Sciatic nerve (tissue), 2 donors: ENCODE results near the gene MFSD12. TPM values are rescaled to one million over a fixed set of nuclear protein-coding genes. Genes with fewer than 3 reads are reported as not detected.
A peak's percentile ranks its signal among the peaks of the same experiment; 100 is the strongest.
"Not testable (repeated sequence)": the region's sequence is repeated elsewhere in the genome, so short reads cannot be mapped to it uniquely, and the experiment has no call there.

Source experiments
- ATAC-seq: fragments of 200-7000 bp; cut with Tn5 transposase; one replicate; pipeline ENCODE4 v1.9.1; 2020; ENCODE audit warnings: mild to moderate bottlenecking, moderate library complexity
- DNase-seq: peaks from one replicate; pipeline ENCODE4 v3.0.0-alpha.2; 2020; ENCODE audit warnings: low spot score
- intact Hi-C: fragments of 100-400 bp; cut with DNase I; formaldehyde crosslinking; loops from one replicate; pipeline ENCODE4 v1.14.2; 2022
- total RNA-seq: library from RNA; stranded (reverse); fragmentation: NEBNext Ultra II Directional; extraction: Animal tissue kit (Norgen Biotek cat#: 25700); gene quantifications from one replicate; pipeline ENCODE4 v1.2.1, GENCODE V29; 2021
- donor health status: DM: no; HTN: no; CAD: no.
- donor health status: DM: no; HTN: no; CAD: no.

Gene MFSD12
- total RNA-seq, 1 donor from 2014 or later, result 52.5 TPM

GRCh38 chr19:3515891-3516422, 41.4 kb downstream of the MFSD12 start:
- ATAC-seq (no peak), DNase-seq (no peak)
- intact Hi-C loops, result no loop called here

- intact Hi-C loops, result no loop called here
- DNase-seq (no peak), ATAC-seq (peak; percentile 4)
Observed at GRCh38 chr19:3514930-3515329, 42.5 kb downstream of the MFSD12 start.

DNA sequence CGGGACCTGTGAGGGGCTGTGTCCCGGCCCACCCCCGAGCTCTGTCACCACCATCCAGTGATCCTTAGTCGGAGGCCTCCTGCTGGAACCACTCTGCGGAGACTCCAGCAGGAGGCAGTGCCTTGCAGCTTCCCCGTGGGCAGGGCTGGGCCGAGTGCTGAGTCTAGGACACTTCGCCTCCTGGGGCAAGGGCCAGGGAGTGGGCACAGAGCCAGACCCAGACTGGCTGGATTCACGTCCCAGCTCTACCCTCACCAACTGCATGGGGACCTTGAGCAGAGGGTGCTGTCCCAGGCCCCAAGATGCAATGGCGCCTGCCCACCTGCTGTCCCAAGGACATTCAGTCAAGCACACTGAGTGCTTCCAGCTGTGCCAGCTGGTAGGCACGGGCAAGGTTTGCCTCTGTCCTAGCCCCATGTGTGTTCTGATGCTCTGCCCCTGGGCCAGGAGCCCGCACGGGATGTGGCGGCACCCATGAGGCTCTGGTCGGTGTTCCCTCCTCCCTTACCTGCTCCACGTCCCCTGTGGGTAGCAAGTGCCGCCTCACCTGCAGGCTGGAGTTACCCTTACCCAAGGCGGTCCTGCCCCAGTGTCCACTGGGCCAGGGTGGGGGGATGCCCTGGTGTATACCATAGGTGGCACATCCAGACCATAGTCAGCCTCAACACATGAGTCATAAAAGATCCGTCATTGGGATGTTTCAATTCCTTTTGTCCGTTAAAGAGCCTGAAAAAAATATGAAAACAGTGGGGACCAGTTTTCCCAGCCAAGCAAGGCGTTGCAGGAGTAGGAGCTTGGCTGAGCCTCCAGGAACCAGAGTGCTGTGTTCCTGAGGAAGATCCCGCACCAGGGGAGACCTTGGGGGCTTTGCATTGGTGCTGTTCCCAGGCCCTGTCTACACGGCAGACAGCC, 43.9 kb downstream of the MFSD12 start:
- intact Hi-C loops, result no loop called here
- DNase-seq, result no peak
- peak; percentile 5 for ATAC-seq

DNA sequence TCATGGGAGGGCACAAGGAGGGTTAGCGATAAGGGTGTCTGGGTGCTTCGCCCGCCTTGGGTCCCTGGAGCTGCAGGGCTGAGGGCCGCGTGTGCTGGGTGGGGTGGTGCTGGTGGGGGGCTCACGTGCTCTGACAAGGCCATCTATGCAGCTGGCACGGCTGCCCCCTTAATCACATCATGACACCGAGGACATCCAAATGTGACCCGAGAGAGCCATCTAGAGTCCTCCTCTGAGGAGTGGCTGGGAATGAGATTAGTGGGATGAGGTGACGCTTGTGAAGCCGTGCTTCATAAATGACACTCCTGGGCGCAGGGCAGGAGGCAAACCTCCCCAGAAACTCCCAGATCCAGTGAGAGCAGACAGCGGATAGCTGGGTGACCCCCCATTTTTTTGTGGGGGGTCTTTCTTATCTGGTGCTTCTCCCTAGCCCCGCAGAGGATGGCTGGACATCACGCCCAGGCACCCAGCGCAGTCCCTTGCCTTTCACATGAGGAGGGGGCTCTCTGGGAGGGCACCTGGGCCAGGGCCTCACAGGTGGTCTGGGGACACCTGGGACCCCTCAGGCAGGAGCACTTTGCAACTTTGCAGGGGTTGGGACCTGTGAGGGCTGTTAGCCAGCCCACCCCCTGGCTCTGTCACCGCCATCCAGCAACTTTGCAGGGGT, 44.7 kb downstream of the MFSD12 start:
- DNase-seq (no peak), ATAC-seq (no peak)
- intact Hi-C loops, result no loop called here

DNA sequence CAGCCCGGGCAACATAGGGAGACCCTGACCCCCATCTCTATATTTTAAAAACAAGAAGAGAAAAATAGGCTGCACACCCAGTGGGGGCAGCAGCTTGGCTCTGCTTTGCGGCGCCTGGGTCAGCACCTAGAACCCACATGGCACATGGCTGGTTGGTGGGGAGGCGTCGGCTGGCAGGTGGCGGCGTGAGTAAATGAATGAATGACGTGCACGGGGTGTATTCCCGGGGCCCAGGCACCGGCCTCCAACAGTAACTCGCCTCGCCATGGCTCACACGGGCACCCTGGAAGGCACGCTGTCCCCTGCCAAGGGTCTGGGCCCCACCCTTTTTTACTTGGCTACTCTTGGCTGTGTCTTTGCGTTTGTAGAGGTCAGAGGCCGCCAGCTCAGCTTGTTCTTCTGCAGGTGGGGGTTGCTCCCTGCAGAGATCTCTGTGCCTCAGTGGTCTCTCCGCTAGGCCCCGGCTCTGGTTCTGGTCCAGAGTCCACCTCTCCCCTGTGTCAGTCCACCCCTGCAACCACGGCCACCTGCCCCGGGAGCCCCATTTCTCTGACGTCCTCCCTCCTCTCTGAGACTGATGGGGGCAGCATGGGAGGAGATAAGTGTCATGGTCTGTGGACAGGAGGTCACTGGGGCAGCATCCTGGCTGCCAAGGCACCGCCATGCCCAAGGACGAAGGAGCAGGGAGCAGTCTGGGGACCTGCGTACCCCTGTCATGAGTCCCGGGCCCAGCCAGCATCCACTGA, 45.7 kb downstream of the MFSD12 start:
- intact Hi-C loops, result no loop called here
- ATAC-seq (no peak), DNase-seq (no peak)

DNA sequence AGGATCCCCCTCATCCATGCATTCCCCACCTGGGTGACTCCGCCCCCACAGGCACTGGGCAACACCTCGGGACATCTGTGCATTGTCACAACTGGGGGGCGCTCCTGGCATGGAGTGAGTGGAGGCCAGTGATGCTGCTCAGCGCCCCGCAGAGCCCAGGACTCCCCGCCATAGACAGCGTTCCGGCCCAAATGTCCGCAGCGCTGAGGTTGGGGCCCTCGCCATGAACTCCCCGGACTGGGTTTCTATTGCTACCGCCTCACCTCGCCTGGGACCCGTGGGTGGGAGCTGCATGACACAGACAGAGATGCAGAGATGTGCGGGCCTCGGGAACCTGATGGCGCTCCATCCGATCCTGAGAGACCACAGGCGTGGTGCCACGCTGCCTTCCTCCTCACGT, 46.7 kb downstream of the MFSD12 start:
- ATAC-seq (no peak), DNase-seq (no peak)
- intact Hi-C loops, result no loop called here

DNA sequence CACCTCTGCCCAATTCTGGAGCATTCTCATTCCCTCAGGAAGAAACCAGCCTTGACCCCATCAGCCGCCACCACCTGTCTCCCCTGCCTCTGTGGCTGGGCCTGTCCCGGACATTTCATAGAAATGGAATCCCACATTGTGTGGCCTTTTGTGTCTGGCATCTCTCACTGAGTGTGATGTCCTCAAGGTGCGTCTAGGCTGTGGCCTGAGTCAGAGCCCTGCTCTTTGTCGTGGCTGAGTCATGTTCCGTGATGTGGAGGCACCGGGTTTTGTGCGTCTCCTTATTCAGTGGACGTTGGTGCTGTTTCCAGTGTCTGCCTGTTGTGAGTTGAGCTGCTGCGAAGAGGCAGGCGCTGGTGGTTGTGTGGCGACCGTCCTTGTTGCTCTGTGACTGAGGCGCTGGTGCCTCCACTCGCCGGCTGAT, 47.8 kb downstream of the MFSD12 start:
- no peak for ATAC-seq
- intact Hi-C loops, result no loop called here
- DNase-seq, result no peak

DNA sequence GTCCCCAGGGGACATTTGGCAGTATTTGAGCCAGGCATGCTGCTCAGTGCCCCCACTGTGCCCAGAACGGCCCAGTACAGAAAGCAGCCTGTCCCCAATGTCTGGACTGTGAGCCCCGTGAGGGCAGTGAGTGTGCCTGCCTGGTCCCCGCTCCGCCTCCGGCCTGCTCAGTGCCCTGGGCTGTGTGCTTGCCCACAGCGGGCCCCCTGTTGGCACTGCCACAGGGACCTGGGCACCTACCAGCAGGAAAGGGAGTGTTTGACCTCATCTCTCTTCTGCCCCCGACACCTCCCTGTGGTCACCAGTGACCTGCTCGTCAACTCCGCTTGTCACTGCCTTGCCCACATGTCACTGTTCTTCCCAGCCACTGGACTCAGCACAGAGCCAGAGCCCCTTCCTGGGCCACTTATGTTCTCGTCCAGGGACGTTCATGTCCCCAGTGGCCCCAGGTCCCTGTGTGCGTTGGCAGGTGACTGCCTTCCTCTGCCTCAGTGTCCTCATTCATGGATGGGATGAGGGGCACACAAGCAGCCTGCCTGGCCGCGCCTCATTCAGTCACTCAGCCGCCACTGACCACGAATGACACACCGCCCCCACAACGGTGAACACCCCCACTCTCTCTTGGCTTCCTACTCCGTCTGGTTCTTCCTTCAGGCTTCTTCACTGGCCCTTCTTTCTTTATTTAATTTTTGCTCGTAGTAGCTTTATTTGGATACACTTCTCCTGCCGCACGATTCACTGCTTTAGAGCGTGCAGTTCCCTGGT, 48.4 kb downstream of the MFSD12 start:
- DNase-seq (no peak), ATAC-seq (no peak)
- intact Hi-C loops, result no loop called here

DNA sequence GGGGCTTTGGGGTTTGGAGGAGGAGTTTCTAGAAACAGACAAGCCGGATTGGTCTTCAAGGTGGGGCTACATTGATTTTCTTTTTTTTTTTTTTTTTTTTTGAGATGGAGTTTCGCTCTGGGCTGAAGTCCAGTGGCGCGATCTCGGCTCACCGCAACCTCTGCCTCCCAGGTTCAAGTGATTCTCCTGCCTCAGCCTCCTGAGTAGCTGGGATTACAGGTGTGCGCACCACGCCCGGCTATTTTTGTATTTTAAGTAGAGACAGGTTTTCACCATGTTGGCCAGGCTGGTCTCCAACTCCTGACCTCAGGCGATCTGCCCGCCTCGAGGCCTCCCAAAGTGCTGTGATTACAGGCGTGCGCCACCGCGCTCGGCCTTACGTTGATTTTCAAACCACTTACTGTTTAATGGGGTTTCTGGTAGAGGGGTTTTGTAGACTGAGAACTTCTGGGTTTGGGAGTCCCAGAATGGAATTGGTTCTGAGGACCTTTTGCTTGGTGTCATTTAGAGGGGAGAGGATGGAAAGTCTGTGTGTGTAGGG, 49.2 kb downstream of the MFSD12 start:
- intact Hi-C loops, ATAC-seq, DNase-seq: not testable (repeated sequence)

DNA sequence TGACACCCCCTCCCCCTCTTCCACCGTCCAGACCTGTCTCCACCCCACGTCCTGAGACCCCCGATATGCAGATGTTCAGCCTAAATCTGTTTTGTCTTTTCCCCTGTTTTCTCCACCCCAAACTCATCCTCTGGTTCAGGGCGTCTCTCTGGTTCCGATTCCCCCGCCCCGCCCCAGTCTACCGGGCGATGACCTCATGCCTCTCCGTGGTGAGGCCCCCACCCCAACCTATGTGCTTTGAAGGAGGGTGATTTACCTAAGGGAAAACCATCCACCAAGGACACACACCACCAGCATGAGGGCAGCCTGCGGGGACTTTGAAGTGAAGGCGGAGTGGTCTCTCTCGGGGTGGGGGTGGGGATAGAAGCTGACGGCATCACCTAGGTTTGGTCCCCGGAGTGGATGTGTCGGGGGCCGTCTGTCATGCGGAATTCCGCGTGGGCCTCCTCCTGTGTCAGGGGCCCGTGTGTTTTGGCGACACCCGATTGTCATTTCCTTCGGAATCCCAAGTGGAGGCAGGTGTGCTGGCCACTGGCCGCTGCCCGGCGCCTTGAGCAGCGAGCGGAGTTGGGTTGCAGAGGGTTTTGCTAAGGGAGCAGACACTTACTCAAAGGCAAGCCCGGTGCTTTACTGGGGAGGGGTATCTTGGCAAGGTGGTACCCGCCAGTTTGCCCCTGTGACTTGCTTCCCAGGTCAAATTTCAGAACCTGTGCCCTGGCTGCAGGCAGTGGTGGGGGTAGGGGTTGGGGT, 49.8 kb downstream of the MFSD12 start:
- peak; percentile 7 for ATAC-seq
- intact Hi-C loops, result no loop called here

GRCh38 chr19:3506384-3507340, 50.7 kb downstream of the MFSD12 start:
- intact Hi-C loops, result no loop called here
- ATAC-seq (peak; percentile 6), DNase-seq (peak; percentile 74)

More for the DNA sequence above, 49.8 kb downstream of the MFSD12 start:
- DNase-seq, result no peak

DNA sequence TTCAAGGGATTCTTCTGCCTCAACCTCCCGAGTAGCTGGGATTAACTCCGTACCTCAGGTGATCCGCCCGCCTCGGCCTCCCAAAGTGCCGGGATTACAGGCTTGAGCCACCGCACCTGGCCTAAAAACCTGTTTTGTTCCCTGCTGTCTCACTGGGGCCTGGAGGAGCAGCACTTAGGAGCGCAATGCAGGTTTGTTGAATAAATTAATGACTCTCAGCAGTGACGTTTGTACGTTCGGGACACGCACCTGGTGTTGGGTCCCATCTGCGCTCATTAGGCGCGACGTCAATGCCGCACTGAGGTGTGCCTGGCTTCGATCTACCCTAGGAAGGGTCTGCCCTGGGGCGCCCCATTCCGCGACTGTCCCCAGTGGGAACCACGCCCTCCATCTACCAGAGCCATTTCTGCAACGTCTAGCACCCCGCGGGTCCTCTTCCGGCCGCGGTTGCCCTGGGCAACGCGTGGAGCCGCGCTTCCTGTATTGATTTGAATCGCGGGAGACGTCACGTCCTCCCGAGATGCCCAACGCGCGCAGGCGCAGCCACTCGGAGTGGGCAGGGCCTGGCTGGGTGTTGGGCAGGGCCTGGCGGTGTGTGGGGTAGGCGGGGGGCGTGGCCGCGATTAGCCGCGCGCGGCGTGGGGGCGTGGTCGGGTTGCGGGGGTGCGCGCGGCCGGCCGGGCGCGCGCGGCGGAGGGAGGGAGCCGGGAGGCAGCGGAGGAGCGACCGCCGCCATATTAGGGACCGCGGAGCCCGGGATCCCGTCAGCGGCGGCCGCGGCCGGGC, 51.6 kb downstream of the MFSD12 start, which contains the start of gene FZR1:
TSS of gene FZR1 (plus strand) at position 714 of the 786 bp plus-strand sequence. CDS start 16,679 bp downstream, outside the sequence.
- intact Hi-C loops, result no loop called here
- DNase-seq (peak; percentile 99), ATAC-seq (peak; percentile 98)

DNA sequence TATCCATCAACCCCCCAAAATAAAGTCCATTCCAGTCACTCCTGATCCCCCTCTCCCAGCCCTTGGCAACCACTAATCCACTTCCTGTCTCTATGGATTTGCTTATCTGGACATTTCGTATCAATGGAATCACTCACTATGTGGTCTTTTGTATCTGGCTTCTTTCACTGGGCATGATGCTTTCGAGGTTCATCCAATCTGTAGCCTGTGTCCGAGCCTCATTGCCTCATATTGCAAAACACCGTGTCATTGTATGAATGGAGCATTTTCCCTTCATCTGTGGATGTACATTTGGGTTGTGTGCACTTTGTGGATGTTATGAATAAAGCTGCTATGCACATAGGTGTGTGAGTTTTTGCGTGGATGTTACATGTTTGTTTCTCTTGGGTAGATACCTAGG, 52.7 kb downstream of the MFSD12 start:
- ATAC-seq (no peak), DNase-seq (no peak)
- intact Hi-C loops, result no loop called here

DNA sequence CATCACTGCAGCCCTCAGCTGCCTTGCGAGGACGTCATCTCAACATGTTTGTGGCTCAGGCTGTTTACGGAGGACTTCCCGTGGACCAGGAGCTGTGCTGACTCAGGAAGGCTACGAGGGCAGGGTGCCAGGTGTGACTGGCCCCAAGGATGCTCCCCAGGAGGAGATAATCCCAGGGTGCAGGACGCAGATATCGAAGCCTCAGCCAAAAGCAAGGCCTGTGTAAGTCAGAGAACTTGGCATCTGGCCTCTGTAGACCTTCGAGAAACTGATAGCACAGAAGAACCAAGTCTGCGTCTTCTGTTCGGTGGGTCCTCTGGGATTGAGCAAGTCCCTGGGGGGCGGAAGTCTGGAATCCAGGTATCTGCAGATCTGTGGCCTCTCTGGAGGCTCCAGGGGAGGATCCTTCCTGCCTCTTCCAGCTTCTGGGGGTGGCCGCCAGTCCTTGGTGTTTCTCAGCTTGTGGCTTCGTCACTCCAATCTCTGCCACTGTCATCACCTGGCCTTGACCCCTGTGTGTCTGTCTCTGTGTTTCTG, 54.3 kb downstream of the MFSD12 start:
- DNase-seq (no peak), ATAC-seq (no peak)
- intact Hi-C loops, result no loop called here

DNA sequence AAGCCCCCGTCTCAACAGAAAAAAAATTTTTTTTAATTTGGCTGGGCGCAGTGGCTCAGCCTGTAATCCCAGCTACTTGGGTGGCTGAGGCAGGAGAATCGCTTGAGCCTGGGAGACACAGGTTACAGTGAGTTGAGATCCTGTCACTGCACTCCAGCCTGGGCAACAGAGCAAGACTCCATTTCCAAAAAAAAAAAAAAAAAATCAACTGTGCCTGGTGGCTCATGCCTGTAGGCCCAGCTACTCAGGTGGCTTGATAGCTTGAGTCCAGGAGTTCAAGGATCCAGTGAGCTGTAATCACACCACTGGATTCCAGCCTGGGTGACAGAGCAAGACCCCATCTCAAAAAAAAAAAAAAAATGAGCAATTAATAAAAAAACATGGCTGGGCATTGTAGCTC, 55.6 kb downstream of the MFSD12 start:
- no peak for ATAC-seq
- intact Hi-C loops, result no loop called here

More for the DNA sequence above, 55.6 kb downstream of the MFSD12 start:
- no peak for DNase-seq
